K562 (cell line): ENCODE measurements around the gene ZNF473.

Source experiments
- HMG20B ChIP-seq: fragments of 250-450 bp; sonication (Bioruptor Pico); IDR thresholded peaks from 2 replicates; pipeline ENCODE4 v1.5.0; 2021; ENCODE audit warnings: mild to moderate bottlenecking
- SIN3A ChIP-seq, 2 experiments: fragments of 150-350 bp in 1 of 2; IDR thresholded peaks; 2 replicates each; pipeline ENCODE4 v1.6.1; 2011 to 2016; ENCODE audit warnings: borderline replicate concordance in 2 of 2, low read depth in 2 of 2, low read length in 2 of 2, mild to moderate bottlenecking in 2 of 2, moderate library complexity in 2 of 2; ENCODE audit not compliant: control insufficient read depth in 1 of 2
- TAF1 ChIP-seq: IDR thresholded peaks from 2 replicates; pipeline ENCODE4 v1.6.1; 2011; ENCODE audit warnings: mild to moderate bottlenecking, low read length, moderate library complexity; ENCODE audit not compliant: insufficient read depth, control insufficient read depth, severe bottlenecking; ENCODE audit errors: extremely low read depth
- TOE1 ChIP-seq, 2 experiments: fragments of 450-650 bp in 1 of 2; sonication (generic) in 1 of 2; formaldehyde crosslinking in 1 of 2; IDR thresholded peaks; 2 replicates each; pipeline versions ENCODE4 v1.7.1 to v1.8.0; 2016 to 2022; ENCODE audit warnings: borderline replicate concordance in 2 of 2, mild to moderate bottlenecking in 2 of 2, antibody characterized with exemption in 1 of 2, inconsistent platforms in 1 of 2, low read depth in 1 of 2, missing genetic modification reagents in 1 of 2, moderate library complexity in 1 of 2
- ZNF274 ChIP-seq: IDR thresholded peaks from 2 replicates; pipeline ENCODE4 v1.6.1; 2011; ENCODE audit warnings: low read depth, mild to moderate bottlenecking, low read length, moderate library complexity, borderline replicate concordance

GRCh38 chr19:50008532-50008931 is 17.3 kb upstream of the ZNF473 start:
- TF ChIP-seq ZNF274 (no peak), TOE1 (IDR thresholded peaks at IDR 0.05; ENCODE audit: borderline replicate concordance) (no peak), TOE1 (CRISPR knock-in tag; IDR thresholded peaks at IDR 0.05; ENCODE audit: borderline replicate concordance, low read depth) (no peak), TAF1 (no peak), SIN3A (IDR thresholded peaks at IDR 0.05; ENCODE audit: borderline replicate concordance in 2 of 2, control insufficient read depth in 1 of 2, low read depth in 2 of 2, low read length in 2 of 2) (no peak), HMG20B (CRISPR knock-in tag) (no peak)
